GM18505 (cell line): ENCODE results near the gene SIPA1.
"Not testable (repeated sequence)": the region's sequence is repeated elsewhere in the genome, so short reads cannot be mapped to it uniquely, and the experiment has no call there.

Source experiments
- ATAC-seq: cut with Tn5 transposase; IDR thresholded peaks from one replicate; pipeline ENCODE4 v1.9.1; 2021; ENCODE audit not compliant: unreplicated experiment
- POLR2A ChIP-seq: IDR thresholded peaks from 4 replicates; pipeline ENCODE4 v1.6.1; 2011; ENCODE audit warnings: borderline replicate concordance; ENCODE audit not compliant: insufficient read depth, insufficient read length; ENCODE audit errors: extremely low read depth

The SIPA1 gene

DNA sequence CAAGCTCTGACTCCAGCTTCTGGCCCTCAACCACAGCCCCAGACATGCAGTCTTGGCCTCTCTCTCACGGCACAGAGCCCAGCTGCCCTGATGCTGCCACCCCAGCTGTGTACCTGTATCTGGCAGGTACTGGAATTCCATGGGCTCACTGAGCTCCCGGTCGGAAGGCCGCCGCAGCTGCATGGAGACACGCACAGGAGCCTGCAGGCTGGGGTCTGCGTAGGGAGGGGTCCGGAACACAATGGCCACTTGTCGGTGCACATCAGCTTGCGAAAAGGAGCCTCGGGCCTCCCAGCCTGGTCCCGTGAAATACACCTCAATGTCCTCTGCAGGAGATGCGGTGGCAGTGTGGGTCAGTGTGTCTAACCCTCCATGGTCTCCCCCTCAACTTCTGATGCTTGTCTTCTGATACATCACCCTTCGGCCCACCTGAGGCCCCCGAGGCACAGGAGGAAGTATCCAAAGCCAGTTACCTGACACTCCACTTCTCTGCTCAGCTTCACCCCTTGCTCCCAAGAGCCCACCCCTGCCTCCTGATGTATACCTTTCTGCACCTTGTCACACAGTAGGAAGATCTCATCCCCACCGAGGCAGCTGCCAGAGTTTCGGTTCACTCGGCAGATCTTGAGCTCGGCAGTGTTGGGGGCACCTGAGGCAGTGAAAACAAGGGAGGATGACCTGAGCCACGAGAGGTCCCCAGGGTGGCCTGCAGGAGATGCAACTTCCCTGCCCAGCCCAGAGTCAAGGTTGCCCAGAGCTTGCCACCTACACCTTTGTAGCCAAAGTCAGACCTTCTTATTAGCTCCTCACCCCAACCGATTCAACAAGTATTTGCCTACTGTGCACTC is 20.5 kb downstream of the SIPA1 start:
- ATAC-seq = no peak

DNA sequence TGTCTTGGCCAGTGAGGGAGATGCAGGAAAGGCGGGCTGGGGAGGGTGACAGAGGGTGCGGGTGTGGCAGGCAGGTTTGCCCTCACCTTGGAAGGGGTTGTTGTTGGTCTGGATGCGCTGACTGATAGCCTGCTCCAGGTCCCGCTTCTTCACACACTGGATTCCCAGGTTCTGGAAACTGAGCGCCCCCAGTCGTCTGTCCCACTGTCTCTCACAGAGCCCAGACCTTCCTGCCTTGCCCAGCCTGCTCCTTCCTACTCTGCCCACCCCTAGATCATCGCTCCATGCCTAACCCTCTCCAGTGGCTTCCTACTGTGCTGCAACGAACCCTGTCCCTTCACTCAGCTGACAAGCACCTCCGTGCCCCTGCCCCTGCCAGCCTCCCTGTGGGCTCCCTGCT is 22.1 kb downstream of the SIPA1 start:
- no peak for ATAC-seq
- TF ChIP-seq POLR2A = no peak

More for the DNA sequence above, 20.5 kb downstream of the SIPA1 start:
- TF ChIP-seq POLR2A = no peak

DNA sequence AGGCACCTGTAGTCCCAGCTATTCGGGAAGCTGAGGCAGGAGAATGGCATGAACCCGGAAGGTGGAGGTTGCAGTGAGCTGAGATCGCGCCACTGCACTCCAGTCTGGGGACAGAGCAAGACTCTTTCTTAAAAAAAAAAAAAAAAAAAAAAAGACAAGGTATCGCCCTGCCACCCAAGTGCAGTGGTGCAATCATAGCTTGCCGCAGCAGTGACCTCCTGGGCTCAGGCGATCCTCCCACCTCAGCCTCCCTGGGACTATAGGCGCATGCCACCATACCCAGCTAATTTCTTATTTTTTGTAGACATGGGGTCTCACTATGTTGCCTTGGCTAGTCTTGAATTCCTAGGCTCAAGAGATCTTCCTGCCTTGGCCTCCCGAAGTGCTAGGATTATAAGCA is 23.0 kb downstream of the SIPA1 start:
- ATAC-seq = not testable (repeated sequence)

DNA sequence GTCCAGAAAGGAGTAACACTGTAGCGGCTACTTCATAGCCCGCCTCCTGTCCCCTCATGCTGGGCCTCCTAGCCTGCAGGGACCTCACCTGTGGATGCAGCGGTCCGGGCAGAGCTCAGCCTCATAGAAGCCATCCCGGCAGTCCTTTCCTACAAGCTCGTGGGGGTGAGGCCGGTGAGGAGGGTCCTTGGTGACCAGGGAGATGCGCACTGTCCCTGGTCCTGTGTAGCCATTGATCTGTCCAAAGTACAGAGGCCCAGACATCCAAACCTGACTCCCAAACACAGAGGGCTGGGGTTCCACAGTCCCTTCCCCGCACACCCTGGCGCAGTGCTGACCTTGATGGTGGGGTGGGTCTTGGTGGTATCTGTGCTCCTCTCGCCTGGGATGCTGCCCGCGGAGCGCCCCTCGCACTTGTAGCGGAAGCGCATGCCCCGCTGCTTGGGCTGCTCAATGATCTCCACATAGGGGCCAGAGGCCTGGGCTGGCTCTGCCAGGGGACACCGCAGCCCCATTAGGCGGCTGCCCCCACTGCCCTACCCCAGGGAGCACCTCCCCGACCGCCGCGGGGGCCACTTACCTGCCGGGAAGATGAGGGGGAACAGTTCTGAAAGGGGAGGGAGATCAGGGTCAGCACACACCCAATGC is 23.8 kb downstream of the SIPA1 start:
- TF ChIP-seq POLR2A = no peak
- no peak for ATAC-seq

DNA sequence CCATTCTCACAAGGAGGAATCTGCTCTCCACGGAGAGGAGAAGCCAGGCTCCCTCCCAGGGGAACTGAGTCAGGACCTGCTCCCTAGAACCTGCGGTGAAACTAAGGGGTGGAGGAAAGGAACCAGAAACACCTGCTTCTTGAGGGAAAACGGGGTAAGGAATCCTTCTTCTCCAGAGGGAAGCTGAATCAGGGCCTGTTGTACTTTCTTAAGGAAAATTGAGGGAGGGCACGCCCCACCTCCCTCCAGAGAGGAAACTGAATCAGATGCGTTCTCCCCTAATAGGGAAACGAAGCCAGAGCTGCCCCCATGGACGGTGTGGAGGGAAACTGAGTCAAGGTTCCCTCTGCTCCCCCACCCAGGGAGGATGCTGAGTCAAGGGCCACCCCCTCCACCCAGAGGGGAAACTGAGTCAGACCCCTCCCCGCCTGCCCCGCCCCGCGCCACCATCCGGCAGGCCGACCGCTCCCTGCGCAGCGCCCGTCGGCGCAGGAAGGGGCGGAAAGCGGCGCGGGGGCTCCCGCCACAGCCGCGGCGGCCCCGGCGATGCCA is 24.4 kb downstream of the SIPA1 start:
- TF ChIP-seq POLR2A = no peak
- no peak for ATAC-seq

DNA sequence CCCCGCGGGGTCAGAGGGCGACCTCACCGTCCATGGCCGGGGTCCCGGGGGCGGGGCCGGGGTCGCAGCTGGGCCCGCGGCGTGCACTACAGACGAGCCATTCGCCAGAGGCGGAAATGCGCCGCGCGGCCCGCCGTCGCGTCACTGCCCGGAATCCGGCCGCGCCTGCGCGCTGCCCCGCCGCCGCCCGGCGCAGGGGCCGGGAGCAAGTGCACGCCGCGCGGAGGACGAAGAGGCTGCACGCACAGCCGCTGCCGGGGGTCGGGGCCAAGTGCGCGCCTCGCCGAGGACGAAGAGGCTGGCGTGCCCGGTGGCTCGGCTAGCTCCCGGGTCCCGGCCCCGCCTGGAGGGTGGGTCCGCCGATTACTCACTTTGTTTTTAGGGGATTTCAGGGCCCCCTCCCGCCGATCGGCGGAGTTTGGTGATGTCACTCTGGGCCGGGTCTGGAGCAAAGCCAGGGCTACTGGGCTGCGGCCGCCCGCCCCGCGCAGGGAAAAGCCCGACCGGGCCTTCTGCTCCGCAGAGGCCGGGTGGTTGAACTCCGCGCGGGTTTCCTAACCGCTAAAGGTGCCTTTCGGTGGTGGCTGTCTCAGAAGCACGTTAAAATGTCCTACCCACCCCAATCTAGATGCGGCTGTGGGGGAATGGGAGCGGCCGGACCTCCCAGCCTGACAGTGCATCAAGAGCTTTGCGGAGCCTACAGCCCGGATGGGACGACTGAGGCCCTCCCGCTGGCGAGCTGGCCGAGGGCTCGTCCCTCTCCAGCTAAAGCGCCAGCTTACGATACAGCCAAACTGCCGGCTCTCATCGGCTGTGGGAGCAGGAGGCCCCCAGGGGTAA is 25.1 kb downstream of the SIPA1 start, which contains the start of gene RELA:
Gene RELA (minus strand): TSS at position 118 of the 840 bp plus-strand sequence. CDS start 84 bp downstream, at position 34.
- ATAC-seq = peak; percentile 82
- TF ChIP-seq POLR2A = peak; percentile 73

DNA sequence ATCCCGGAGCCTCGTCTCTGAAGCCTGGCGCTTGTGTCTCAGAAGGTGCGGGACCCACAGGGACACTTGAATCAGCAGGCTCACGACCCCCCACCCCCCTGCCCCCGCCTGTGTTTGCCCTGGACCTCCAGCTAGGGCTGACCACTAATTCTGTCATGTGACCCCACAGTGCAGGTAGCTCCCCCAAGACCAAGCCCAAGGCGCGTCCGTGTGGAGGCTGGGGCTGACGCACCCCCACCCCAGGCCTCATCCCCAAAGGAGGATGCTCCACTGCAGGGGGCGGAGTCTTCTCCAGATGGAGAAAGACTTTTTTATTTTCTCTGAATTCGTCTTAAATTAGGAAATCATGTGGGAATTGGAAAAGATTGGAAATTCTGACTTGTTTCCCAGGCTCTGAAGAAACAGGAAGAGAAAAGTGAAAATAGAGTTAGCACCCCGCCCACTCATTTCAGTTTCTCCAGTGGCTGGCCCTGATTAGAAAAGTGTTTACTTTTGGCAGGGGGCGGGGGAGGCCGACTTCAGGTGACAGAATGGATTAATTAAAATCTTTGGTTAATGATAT is 25.8 kb downstream of the SIPA1 start:
- peak; percentile 23 for ATAC-seq
- no peak for TF ChIP-seq POLR2A

DNA sequence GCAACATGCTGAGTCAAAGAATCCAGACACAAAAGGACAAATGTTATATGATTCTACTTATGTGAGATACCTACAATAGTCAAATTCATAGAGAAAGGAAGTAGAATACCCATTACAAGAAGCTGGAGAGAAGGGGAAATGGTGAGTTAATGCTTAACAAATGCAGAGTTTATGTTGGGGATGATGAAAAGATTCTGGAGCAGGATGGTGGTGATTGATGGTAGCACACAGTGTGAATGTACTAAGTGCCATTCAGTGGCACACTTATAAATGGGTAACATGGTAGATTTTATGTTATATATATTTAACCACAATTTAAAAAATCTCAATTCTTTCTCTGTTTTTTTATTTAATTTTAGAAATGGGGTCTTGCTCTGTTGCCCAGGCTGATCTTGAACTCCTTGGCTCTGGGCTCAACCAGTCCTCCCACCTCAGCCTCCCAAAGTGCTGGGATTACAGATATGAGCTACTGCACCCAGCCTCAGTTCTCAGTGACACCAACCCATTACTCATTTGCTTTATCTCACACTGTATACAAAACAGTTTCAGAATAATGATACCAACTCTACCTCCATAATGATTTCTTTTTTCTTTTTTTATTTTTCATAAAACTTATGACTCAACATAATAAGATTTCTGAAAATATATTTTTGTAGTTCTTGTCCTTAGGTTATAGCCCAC is 34.4 kb downstream of the SIPA1 start:
- TF ChIP-seq POLR2A = no peak
- ATAC-seq = no peak

DNA sequence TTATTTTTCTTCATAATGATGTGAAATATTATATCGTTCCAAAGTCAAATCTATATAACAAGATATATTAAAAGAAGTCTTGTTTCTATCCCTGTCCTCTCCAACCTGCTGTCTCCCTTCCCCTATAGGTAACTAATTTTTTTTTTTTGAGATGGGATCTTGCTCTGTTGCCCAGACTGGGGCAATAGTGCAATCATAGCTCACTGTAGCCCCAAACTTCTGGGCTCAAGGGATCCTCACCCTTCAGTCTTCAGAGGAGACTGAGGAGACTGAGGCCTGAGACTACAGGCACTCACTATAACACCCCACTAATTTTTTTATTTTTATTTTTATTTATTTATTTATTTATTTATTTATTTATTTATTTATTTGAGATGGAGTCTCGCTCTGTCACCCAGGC is 35.1 kb downstream of the SIPA1 start:
- ATAC-seq = no peak
- TF ChIP-seq POLR2A = no peak

DNA sequence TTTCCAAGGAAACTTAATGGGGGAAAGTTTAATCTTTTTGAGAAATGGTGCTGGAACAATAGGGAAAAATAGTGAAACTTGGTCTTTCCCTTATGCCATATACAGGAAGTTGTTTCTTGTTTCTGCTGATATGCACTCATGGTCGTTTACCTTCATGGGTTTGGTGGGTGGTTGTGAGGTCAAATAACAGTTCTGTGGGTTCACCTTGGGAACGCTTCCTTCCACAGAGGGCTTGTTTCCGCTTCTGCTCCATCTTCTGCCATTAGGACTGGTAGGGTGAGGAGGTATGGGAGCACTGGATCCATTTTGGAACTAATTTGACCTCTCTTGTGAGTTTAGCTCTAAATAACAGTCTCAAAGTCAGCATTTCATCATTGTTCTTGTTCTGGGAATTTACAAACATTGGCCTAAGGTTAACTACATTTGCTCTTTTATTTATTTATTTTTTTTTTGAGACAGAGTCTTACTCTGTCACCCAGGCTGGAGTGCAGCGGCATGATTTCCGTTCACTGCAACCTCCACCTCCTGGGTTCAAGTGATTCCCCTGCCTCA is 42.4 kb downstream of the SIPA1 start:
- no peak for ATAC-seq
- no peak for TF ChIP-seq POLR2A

DNA sequence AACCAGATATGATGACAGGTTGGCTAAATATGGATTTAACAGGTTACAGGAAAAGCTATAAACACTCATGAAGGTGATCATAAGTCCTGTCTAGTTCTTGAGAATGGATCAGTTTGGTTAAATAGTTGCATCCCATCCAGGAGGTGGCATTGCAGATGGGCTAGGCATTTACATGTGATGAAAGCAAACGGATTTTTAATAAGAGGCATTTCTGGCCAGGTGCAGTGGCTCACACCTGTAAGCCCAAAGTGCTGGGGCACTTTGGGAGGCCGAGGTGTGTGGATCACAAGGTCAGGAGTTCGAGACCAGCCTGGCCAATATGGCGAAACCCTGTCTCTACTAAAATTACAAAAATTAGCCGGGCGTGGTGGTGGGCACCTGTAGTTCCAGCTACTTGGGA is 45.6 kb downstream of the SIPA1 start:
- ATAC-seq = not testable (repeated sequence)

DNA sequence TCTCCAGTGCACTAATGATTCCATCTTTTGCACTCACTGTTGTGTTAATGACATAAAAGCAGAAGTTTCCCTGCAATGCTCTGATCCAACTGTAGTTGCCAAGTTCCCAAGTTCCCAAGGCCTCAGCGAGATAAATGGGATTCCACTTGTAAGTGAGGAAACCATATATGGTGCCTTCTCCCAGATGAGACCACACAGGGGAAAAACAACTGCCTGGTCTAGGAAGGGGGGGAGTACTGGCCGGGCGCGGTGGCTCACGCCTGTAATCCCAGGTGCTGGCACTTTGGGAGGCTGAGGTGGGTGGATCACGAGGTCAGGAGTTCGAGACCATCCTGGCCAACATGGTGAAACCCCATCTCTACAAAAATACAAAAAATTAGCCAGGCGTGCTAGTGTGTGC is 48.1 kb downstream of the SIPA1 start:
- no peak for ATAC-seq
- no peak for TF ChIP-seq POLR2A

DNA sequence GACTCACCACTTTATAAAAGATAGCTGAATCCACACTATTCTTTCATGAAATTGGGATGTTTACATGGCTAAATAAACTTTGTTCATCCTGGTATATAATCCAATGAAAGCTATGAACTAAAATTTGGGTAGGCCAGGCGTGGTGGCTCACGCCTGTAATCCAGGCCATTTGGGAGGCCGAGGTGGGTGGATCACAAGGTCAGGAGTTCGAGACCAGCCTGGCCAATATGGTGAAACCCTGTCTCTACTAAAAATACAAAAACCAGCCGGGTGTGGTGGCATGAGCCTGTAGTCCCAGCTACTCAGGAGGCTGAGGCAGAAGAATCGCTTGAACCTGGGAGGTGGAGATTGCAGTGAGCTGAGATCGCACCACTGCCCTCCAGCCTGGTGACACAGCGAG is 53.9 kb downstream of the SIPA1 start:
- not testable (repeated sequence) for ATAC-seq
